H9 (cell line): Measurements from ENCODE around the gene KRT5. TPM values are rescaled to one million over a fixed set of nuclear protein-coding genes. Genes with fewer than 3 reads are reported as not detected.

Experiments used
- DNase-seq: peaks from one replicate; pipeline ENCODE4 v3.0.0-alpha.2; 2017
- H2AFZ ChIP-seq: one replicate; pipeline ENCODE4 v1.6.1; 2013; ENCODE audit warnings: mild to moderate bottlenecking, low read length, control low read depth, moderate library complexity
- H2AK5ac ChIP-seq: 2 replicates; pipeline ENCODE4 v1.6.1; 2013; ENCODE audit warnings: low read length, control low read depth, mixed read lengths; ENCODE audit not compliant: insufficient read length
- H2BK120ac ChIP-seq: one replicate; pipeline ENCODE4 v1.6.1; 2013; ENCODE audit warnings: low read depth, mild to moderate bottlenecking, low read length, control low read depth, inconsistent platforms; ENCODE audit not compliant: poor library complexity, severe bottlenecking
- H2BK12ac ChIP-seq: 2 replicates; pipeline ENCODE4 v1.6.1; 2013; ENCODE audit warnings: low read length, control low read depth, mixed read lengths, low read depth; ENCODE audit not compliant: insufficient read length
- H2BK15ac ChIP-seq: 2 replicates; pipeline ENCODE4 v1.6.1; 2013; ENCODE audit warnings: low read depth, low read length, control low read depth
- H2BK20ac ChIP-seq: one replicate; pipeline ENCODE4 v1.6.1; 2013; ENCODE audit warnings: low read depth, mild to moderate bottlenecking, low read length, control low read depth, inconsistent platforms; ENCODE audit not compliant: poor library complexity, severe bottlenecking
- H2BK5ac ChIP-seq: 2 replicates; pipeline ENCODE4 v1.6.1; 2013; ENCODE audit warnings: low read length, control low read depth, mixed read lengths; ENCODE audit not compliant: insufficient read length
- H3K14ac ChIP-seq: 2 replicates; pipeline ENCODE4 v1.6.1; 2013; ENCODE audit warnings: low read length, control low read depth; ENCODE audit not compliant: insufficient read depth
- H3K18ac ChIP-seq: 2 replicates; pipeline ENCODE4 v1.6.1; 2013; ENCODE audit warnings: low read depth, mild to moderate bottlenecking, mixed read lengths, low read length, control low read depth; ENCODE audit not compliant: insufficient read length
- H3K23ac ChIP-seq: 2 replicates; pipeline ENCODE4 v1.6.1; 2013; ENCODE audit warnings: low read length, control low read depth, mixed read lengths, low read depth; ENCODE audit not compliant: insufficient read length
- H3K23me2 ChIP-seq: 2 replicates; pipeline ENCODE4 v1.6.1; 2013; ENCODE audit warnings: low read depth, mild to moderate bottlenecking, mixed read lengths, low read length, control low read depth; ENCODE audit not compliant: insufficient read length, poor library complexity, severe bottlenecking
- H3K27ac ChIP-seq: 2 replicates; pipeline ENCODE4 v1.5.1; 2013; ENCODE audit warnings: low read length, control low read depth, mixed read lengths, low read depth; ENCODE audit not compliant: insufficient read length
- H3K27me3 ChIP-seq: 2 replicates; pipeline ENCODE4 v1.6.1; 2013; ENCODE audit warnings: low read length, control low read depth, inconsistent platforms; ENCODE audit not compliant: insufficient read depth
- H3K4ac ChIP-seq: 2 replicates; pipeline ENCODE4 v1.6.1; 2013; ENCODE audit warnings: low read depth, mild to moderate bottlenecking, control low read depth, inconsistent platforms, low read length, moderate library complexity
- H3K4me1 ChIP-seq: 2 replicates; pipeline ENCODE4 v1.6.1; 2013; ENCODE audit warnings: low read length, control low read depth, inconsistent platforms; ENCODE audit not compliant: insufficient read depth
- H3K4me2 ChIP-seq: 2 replicates; pipeline ENCODE4 v1.6.1; 2013; ENCODE audit warnings: low read length, control low read depth, mixed read lengths; ENCODE audit not compliant: insufficient read length, insufficient read depth
- H3K56ac ChIP-seq: 2 replicates; pipeline ENCODE4 v1.6.1; 2013; ENCODE audit warnings: low read depth, mild to moderate bottlenecking, mixed read lengths, low read length, control low read depth; ENCODE audit not compliant: insufficient read length
- H3K79me1 ChIP-seq: 2 replicates; pipeline ENCODE4 v1.6.1; 2013; ENCODE audit warnings: low read depth, mild to moderate bottlenecking, moderate library complexity, low read length, control low read depth, inconsistent platforms; ENCODE audit not compliant: insufficient read depth, poor library complexity, severe bottlenecking
- H3K79me2 ChIP-seq: 2 replicates; pipeline ENCODE4 v1.6.1; 2013; ENCODE audit warnings: low read length, control low read depth, inconsistent platforms; ENCODE audit not compliant: insufficient read depth
- H3K9ac ChIP-seq: 2 replicates; pipeline ENCODE4 v1.6.1; 2013; ENCODE audit warnings: low read length, control low read depth, mixed read lengths; ENCODE audit not compliant: insufficient read length; ENCODE audit errors: extremely low read depth
- H3K9me3 ChIP-seq: one replicate; pipeline ENCODE4 v1.6.1; 2013; ENCODE audit warnings: low read depth, low read length, inconsistent platforms; ENCODE audit not compliant: control insufficient read depth
- H3T11ph ChIP-seq: one replicate; pipeline ENCODE4 v1.6.1; 2013; ENCODE audit warnings: mild to moderate bottlenecking, low read length, control low read depth, inconsistent platforms
- H4K20me1 ChIP-seq: one replicate; pipeline ENCODE4 v1.6.1; 2013; ENCODE audit not compliant: control insufficient read depth, insufficient read length, insufficient read depth
- H4K5ac ChIP-seq: 2 replicates; pipeline ENCODE4 v1.6.1; 2013; ENCODE audit warnings: low read depth, mild to moderate bottlenecking, mixed read lengths, low read length, control low read depth; ENCODE audit not compliant: insufficient read length
- H4K8ac ChIP-seq: replicated peaks from 2 replicates; pipeline ENCODE4 v1.6.1; 2013; ENCODE audit warnings: low read length, control low read depth, mixed read lengths, low read depth; ENCODE audit not compliant: insufficient read length
- H4K91ac ChIP-seq: 2 replicates; pipeline ENCODE4 v1.6.1; 2013; ENCODE audit warnings: low read depth, mild to moderate bottlenecking, moderate library complexity, mixed read lengths, low read length, control low read depth; ENCODE audit not compliant: insufficient read length
- H3K27ac Mint-ChIP-seq, 3 experiments: 2 replicates in 2 of 3; 3 replicates in 1 of 3; pipeline ENCODE4 v1.8.0; 2020 to 2021; ENCODE audit warnings: mixed read lengths in 3 of 3, mild to moderate bottlenecking in 1 of 3, moderate library complexity in 1 of 3
- H3K27me3 Mint-ChIP-seq: 2 replicates; pipeline ENCODE4 v1.8.0; 2021; ENCODE audit warnings: low read depth, mild to moderate bottlenecking, moderate library complexity, mixed read lengths
- H3K36me3 Mint-ChIP-seq, 3 experiments: 2 replicates in 2 of 3; 3 replicates in 1 of 3; pipeline ENCODE4 v1.8.0; 2020 to 2021; ENCODE audit warnings: low read depth in 3 of 3, mixed read lengths in 3 of 3; ENCODE audit not compliant: insufficient read depth in 1 of 3
- H3K4me1 Mint-ChIP-seq, 2 experiments: 2 replicates each; pipeline ENCODE4 v1.8.0; 2020; ENCODE audit warnings: mixed read lengths in 2 of 2
- H3K4me3 Mint-ChIP-seq, 2 experiments: 2 replicates in 1 of 2; 3 replicates in 1 of 2; pipeline ENCODE4 v1.8.0; 2020 to 2021; ENCODE audit warnings: mild to moderate bottlenecking in 2 of 2, mixed read lengths in 2 of 2, moderate library complexity in 1 of 2
- H3K9me3 Mint-ChIP-seq, 2 experiments: 2 replicates in 1 of 2; 3 replicates in 1 of 2; pipeline ENCODE4 v1.8.0; 2020; ENCODE audit warnings: mild to moderate bottlenecking in 2 of 2, mixed read lengths in 2 of 2, moderate library complexity in 1 of 2
- WGBS: extraction: QIAGEN DNeasy Blood & Tissue Kit; methylation state at CpG from one replicate; pipeline ENCODE4 v1.1.7; 2013; ENCODE audit warnings: missing lambda C conversion rate, low lambda C conversion rate, mixed read lengths; ENCODE audit not compliant: insufficient read length; ENCODE audit errors: extremely low coverage; 5-methylcytosine and 5-hydroxymethylcytosine counted together
- total RNA-seq: library from RNA; stranded (reverse); gene quantifications from 2 replicates; pipeline ENCODE4 v1.2.1, GENCODE V29; 2021
- TF ChIP-seq, protein P1 (sequence below): fragments of 200-600 bp; sonication (generic); conservative IDR thresholded peaks from 3 replicates; pipeline ENCODE4 v1.8.0; 2021; ENCODE audit warnings: antibody characterized with exemption, mild to moderate bottlenecking

Gene KRT5
- total RNA-seq, 1 experiment from 2014 or later, result not detected

- no peak overlapping the region for H4K5ac ChIP-seq
- no peak overlapping the region for H3T11ph ChIP-seq
- TF ChIP-seq, protein P1, sequence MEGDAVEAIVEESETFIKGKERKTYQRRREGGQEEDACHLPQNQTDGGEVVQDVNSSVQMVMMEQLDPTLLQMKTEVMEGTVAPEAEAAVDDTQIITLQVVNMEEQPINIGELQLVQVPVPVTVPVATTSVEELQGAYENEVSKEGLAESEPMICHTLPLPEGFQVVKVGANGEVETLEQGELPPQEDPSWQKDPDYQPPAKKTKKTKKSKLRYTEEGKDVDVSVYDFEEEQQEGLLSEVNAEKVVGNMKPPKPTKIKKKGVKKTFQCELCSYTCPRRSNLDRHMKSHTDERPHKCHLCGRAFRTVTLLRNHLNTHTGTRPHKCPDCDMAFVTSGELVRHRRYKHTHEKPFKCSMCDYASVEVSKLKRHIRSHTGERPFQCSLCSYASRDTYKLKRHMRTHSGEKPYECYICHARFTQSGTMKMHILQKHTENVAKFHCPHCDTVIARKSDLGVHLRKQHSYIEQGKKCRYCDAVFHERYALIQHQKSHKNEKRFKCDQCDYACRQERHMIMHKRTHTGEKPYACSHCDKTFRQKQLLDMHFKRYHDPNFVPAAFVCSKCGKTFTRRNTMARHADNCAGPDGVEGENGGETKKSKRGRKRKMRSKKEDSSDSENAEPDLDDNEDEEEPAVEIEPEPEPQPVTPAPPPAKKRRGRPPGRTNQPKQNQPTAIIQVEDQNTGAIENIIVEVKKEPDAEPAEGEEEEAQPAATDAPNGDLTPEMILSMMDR, result no peak
- Mint-ChIP-seq H3K4me1 (peaks cover 28 to 34% of the 10 kb centered on the region in 2 experiments), H3K4me3 (no peak overlapping the region), H3K27ac (no peak overlapping the region), H3K27me3 (peaks cover 29% of the 10 kb centered on the region), H3K36me3 (no peaks in the 10 kb centered on the region; a peak in 2 of 7 replicates), H3K9me3 (peaks cover 3 to 8% of the 10 kb centered on the region in 2 experiments; a peak in 4 of 5 replicates)
- no peaks in the 10 kb centered on the region for H3K27me3 ChIP-seq
- H3K23me2 ChIP-seq, result no peaks in the 10 kb centered on the region
- no peak overlapping the region for H3K9ac ChIP-seq
- H3K23ac ChIP-seq, result no peak overlapping the region
- H3K18ac ChIP-seq, result no peak overlapping the region
- peaks cover 6% of the 10 kb centered on the region; the same call in 1 of the 2 replicates for H3K4me1 ChIP-seq
- H3K79me1 ChIP-seq, result no peaks in the 10 kb centered on the region
- no peak overlapping the region for H2BK5ac ChIP-seq
- no peaks in the 10 kb centered on the region for H3K9me3 ChIP-seq
- no peak overlapping the region for H3K4ac ChIP-seq
- H2BK12ac ChIP-seq, result no peak overlapping the region
- no peaks in the 10 kb centered on the region for H4K20me1 ChIP-seq
- DNase-seq, result no peak
- no peak overlapping the region for H4K8ac ChIP-seq
- no peak overlapping the region for H2BK15ac ChIP-seq
- no peaks in the 10 kb centered on the region for H3K79me2 ChIP-seq
- no peak overlapping the region for H2AK5ac ChIP-seq
- WGBS, result no CpG with 5 or more reads among the region's 1 CpG
- H3K56ac ChIP-seq, result no peak overlapping the region
- H3K4me2 ChIP-seq, result no peak overlapping the region
- H3K27ac ChIP-seq, result no peak overlapping the region
- no peak overlapping the region for H4K91ac ChIP-seq
- H2BK20ac ChIP-seq, result no peak overlapping the region
- no peak overlapping the region for H3K14ac ChIP-seq
- no peak overlapping the region for H2BK120ac ChIP-seq
- no peak overlapping the region for H2AFZ ChIP-seq
Measured at GRCh38 chr12:52494100-52494499, 26.1 kb downstream of the KRT5 start.
